K562 (cell line): ENCODE results near the gene DIP2C. TPM values are rescaled to one million over a fixed set of nuclear protein-coding genes. Genes with fewer than 3 reads are reported as not detected.

Experiments
- ATAC-seq: fragments of 200-7000 bp; cut with Tn5 transposase; 3 replicates; pipeline ENCODE4 v1.9.1; 2020; ENCODE audit warnings: moderate library complexity
- BruUV-seq: library from RNA; stranded (reverse); fragments of 400-500 nt; replicated peaks from 2 replicates; lab custom pipeline; 2021; lab: Mats Ljungman, UMichigan
- CTCF ChIA-PET: fragments of 300-600 bp; formaldehyde crosslinking; extraction: SDS; loops from one replicate; lab custom pipeline; 2021; ENCODE audit warnings: low intra/inter-chr PET ratio; lab: Yijun Ruan, JAX
- POLR2A ChIA-PET: fragments of 300-600, 350-650 bp; sonication (Branson Sonifier 250); formaldehyde crosslinking; extraction: SDS; loops from one replicate; lab custom pipeline; 2021; ENCODE audit warnings: antibody characterized with exemption, inconsistent platforms; lab: Yijun Ruan, JAX
- DNase-seq, 4 experiments: peaks; one replicate each; pipeline versions ENCODE4 v3.0.0 to v3.0.0-alpha.2; 2011 to 2018; ENCODE audit warnings: low spot score in 3 of 4, mixed read lengths in 3 of 4; ENCODE audit errors: extremely low read depth in 1 of 4
- FAIRE-seq: peaks from 2 replicates; lab custom pipeline; 2011; peaks lifted over from hg19 to GRCh38; lab: Jason Lieb, UNC
- H2AFZ ChIP-seq: 2 replicates; pipeline ENCODE4 v1.6.0; 2011; ENCODE audit warnings: low read depth, low read length, control low read depth, inconsistent platforms
- H3K27ac ChIP-seq: fragments of 200-600 bp; 3 replicates; pipeline ENCODE4 v1.8.0; 2011; ENCODE audit warnings: low read depth, mild to moderate bottlenecking, control low read depth, inconsistent platforms, low read length, moderate library complexity, mixed read lengths; ENCODE audit errors: extremely low read depth
- H3K27me3 ChIP-seq, 2 experiments: fragments of 300-600 bp in 1 of 2; 2 replicates in 1 of 2; 3 replicates in 1 of 2; pipeline versions ENCODE4 v1.6.0 to v1.8.0; 2011; ENCODE audit warnings: inconsistent platforms in 2 of 2, low read length in 2 of 2, mild to moderate bottlenecking in 1 of 2, mixed read lengths in 1 of 2, moderate library complexity in 1 of 2; ENCODE audit not compliant: control insufficient read depth in 2 of 2, insufficient read depth in 2 of 2
- H3K36me3 ChIP-seq: fragments of 300-600 bp; 3 replicates; pipeline ENCODE4 v1.8.0; 2011; ENCODE audit warnings: mild to moderate bottlenecking, low read length, inconsistent platforms; ENCODE audit not compliant: control insufficient read depth, insufficient read depth
- H3K4me1 ChIP-seq, 2 experiments: fragments of 200-600 bp in 1 of 2; replicated peaks in 1 of 2; 2 replicates in 1 of 2; 3 replicates in 1 of 2; pipeline versions ENCODE4 v1.5.1 to v1.8.0; 2011; ENCODE audit warnings: inconsistent platforms in 2 of 2, low read length in 2 of 2, mild to moderate bottlenecking in 1 of 2, mixed read lengths in 1 of 2, moderate library complexity in 1 of 2; ENCODE audit not compliant: control insufficient read depth in 2 of 2, insufficient read depth in 2 of 2
- H3K4me2 ChIP-seq: 2 replicates; pipeline ENCODE4 v1.6.1; 2011; ENCODE audit warnings: low read length, control low read depth, inconsistent platforms, mixed read lengths; ENCODE audit not compliant: insufficient read depth
- H3K4me3 ChIP-seq: fragments of 200-600 bp; sonication (generic), shearing (Covaris generic); 2 replicates; pipeline ENCODE4 v1.5.1; 2016; ENCODE audit warnings: control low read depth, inconsistent platforms
- H3K79me2 ChIP-seq: fragments of 200-600 bp; 3 replicates; pipeline ENCODE4 v1.8.0; 2011; ENCODE audit warnings: low read length, inconsistent platforms; ENCODE audit not compliant: control insufficient read depth, insufficient read depth
- H3K9ac ChIP-seq, 2 experiments: 2 replicates each; pipeline versions ENCODE4 v1.6.0 to v1.6.1; 2011; ENCODE audit warnings: low read depth in 2 of 2, low read length in 2 of 2, control low read depth in 1 of 2, inconsistent platforms in 1 of 2, mild to moderate bottlenecking in 1 of 2, mixed read lengths in 1 of 2; ENCODE audit not compliant: insufficient read depth in 1 of 2
- H3K9me1 ChIP-seq: one replicate; pipeline ENCODE4 v1.6.0; 2011; ENCODE audit warnings: inconsistent platforms, mild to moderate bottlenecking, low read length, moderate library complexity; ENCODE audit not compliant: control insufficient read depth, insufficient read depth
- H3K9me3 ChIP-seq: replicated peaks from 2 replicates; pipeline ENCODE4 v1.5.1; 2011; ENCODE audit warnings: low read depth, low read length, inconsistent platforms; ENCODE audit not compliant: control insufficient read depth, insufficient read depth
- H4K20me1 ChIP-seq: replicated peaks from 2 replicates; pipeline ENCODE4 v1.6.1; 2011; ENCODE audit warnings: low read length, inconsistent platforms, mixed read lengths; ENCODE audit not compliant: control insufficient read depth, insufficient read depth
- CBX2 ChIP-seq: fragments of 200-600 bp; sonication (generic); IDR thresholded peaks from one replicate; pipeline ENCODE4 v1.6.1; 2012; ENCODE audit warnings: mild to moderate bottlenecking, low read length, inconsistent platforms; ENCODE audit not compliant: insufficient read depth, poor library complexity, severe bottlenecking
- CTBP1 ChIP-seq: fragments of 450-650 bp; IDR thresholded peaks from 2 replicates; pipeline ENCODE4 v1.6.1; 2016; ENCODE audit warnings: borderline replicate concordance
- EGR1 ChIP-seq: fragments of 450-650 bp; conservative IDR thresholded peaks from 2 replicates; pipeline ENCODE4 v1.6.1; 2017; ENCODE audit warnings: mild to moderate bottlenecking
- KLF1 ChIP-seq: fragments of 450-650 bp; IDR thresholded peaks from 2 replicates; pipeline ENCODE4 v1.6.1; 2016; ENCODE audit warnings: missing genetic modification characterization, missing compliant biosample characterization
- PHTF2 ChIP-seq: fragments of 250-450 bp; sonication (Bioruptor Pico); IDR thresholded peaks from 2 replicates; pipeline ENCODE4 v1.5.0; 2021; ENCODE audit warnings: mild to moderate bottlenecking
- RBM15 ChIP-seq: fragments of 200-400 bp; formaldehyde crosslinking; IDR thresholded peaks from 2 replicates; pipeline ENCODE4 v1.6.1; 2018; ENCODE audit warnings: mild to moderate bottlenecking, low read length, moderate library complexity; ENCODE audit not compliant: insufficient read depth
- RCOR1 ChIP-seq, 2 experiments: IDR thresholded peaks; 2 replicates each; pipeline ENCODE4 v1.6.1; 2012; ENCODE audit warnings: low read depth in 2 of 2, low read length in 2 of 2, borderline replicate concordance in 1 of 2, improper control_type of control experiment in 1 of 2
- SOX6 ChIP-seq: fragments of 450-650 bp; IDR thresholded peaks from 2 replicates; pipeline ENCODE4 v1.6.1; 2014; ENCODE audit warnings: mild to moderate bottlenecking
- STAT5B ChIP-seq: fragments of 250-450 bp; sonication (Bioruptor Pico); IDR thresholded peaks from 2 replicates; pipeline ENCODE4 v1.8.0; 2021; ENCODE audit warnings: mild to moderate bottlenecking, inconsistent platforms
- UBTF ChIP-seq, 2 experiments: IDR thresholded peaks; 2 replicates each; pipeline ENCODE4 v1.6.1; 2012; ENCODE audit warnings: improper control_type of control experiment in 2 of 2, low read depth in 2 of 2, low read length in 2 of 2, borderline replicate concordance in 1 of 2
- ZNF239 ChIP-seq: fragments of 250-450 bp; sonication (Bioruptor Pico); IDR thresholded peaks from 2 replicates; pipeline ENCODE4 v1.4.0; 2020; ENCODE audit warnings: mild to moderate bottlenecking
- WGBS: fragments of 100-300 bp; shearing (Covaris generic); methylation state at CpG from one replicate; pipeline ENCODE4 v1.1.6; 2016; ENCODE audit warnings: low coverage, mixed read lengths; ENCODE audit not compliant: insufficient coverage; ENCODE audit errors: missing lambda C conversion rate; 5-methylcytosine and 5-hydroxymethylcytosine counted together
- in situ Hi-C: fragments of 300-500 bp; cut with MboI; formaldehyde crosslinking; loops from 4 replicates; pipeline ENCODE4 v1.15.0; 2018; ENCODE audit warnings: inconsistent platforms, mixed read lengths
- intact Hi-C: fragments of 100-400 bp; cut with micrococcal nuclease; formaldehyde crosslinking; loops from 2 replicates; pipeline ENCODE4 v1.14.2; 2022
- polyA plus RNA-seq, 8 experiments: library from polyadenylated mRNA; depleted of rRNA in 4 of 8; stranded (reverse) in 5 of 8; unstranded in 3 of 8; fragments of >200 nt; fragmentation: Nextera tagmentation in 2 of 8; fragmentation: Illumina TruSeq in 1 of 8; extraction: Ambion mirVana in 2 of 8; extraction: Trizol in 1 of 8; gene quantifications; 2 replicates each; pipeline versions ENCODE4 v1.2.1 to v1.2.3, GENCODE V29; 2011 to 2014; ENCODE audit warnings: inconsistent platforms in 1 of 8, missing spikeins in 1 of 8
- total RNA-seq, 7 experiments: library from RNA; depleted of rRNA in 6 of 7; stranded (reverse); fragments of >200 nt in 6 of 7; fragmentation: Illumina TruSeq in 2 of 7; extraction: Trizol in 2 of 7; gene quantifications; 2 replicates each; pipeline versions ENCODE4 v1.2.1 to v1.2.3, GENCODE V29; 2011 to 2021; ENCODE audit warnings: low replicate concordance in 1 of 7
- TF ChIP-seq, protein P1 (sequence below): fragments of 200-800 bp; sonication (Bioruptor generic); IDR thresholded peaks from 2 replicates; pipeline ENCODE4 v1.6.1; 2017; ENCODE audit warnings: missing genetic modification characterization, missing compliant biosample characterization
- TF ChIP-seq, protein P2 (sequence below): fragments of 250-450 bp; sonication (Bioruptor Pico); IDR thresholded peaks from 2 replicates; pipeline ENCODE4 v1.9.0; 2021; ENCODE audit warnings: mild to moderate bottlenecking, inconsistent platforms

The DIP2C gene
- total and polyA plus RNA-seq, 9 of the 15 experiments (the other 6 are each of a cell fraction or from before 2014, with no cell fraction given): 0.01 TPM; not detected in 8

GRCh38 chr10:511101-511848 is 178.2 kb downstream of the DIP2C start (continued):
- peak; percentile 31; the same call in 1 of the 2 replicates for TF ChIP-seq CTBP1
- TF ChIP-seq, protein P1, sequence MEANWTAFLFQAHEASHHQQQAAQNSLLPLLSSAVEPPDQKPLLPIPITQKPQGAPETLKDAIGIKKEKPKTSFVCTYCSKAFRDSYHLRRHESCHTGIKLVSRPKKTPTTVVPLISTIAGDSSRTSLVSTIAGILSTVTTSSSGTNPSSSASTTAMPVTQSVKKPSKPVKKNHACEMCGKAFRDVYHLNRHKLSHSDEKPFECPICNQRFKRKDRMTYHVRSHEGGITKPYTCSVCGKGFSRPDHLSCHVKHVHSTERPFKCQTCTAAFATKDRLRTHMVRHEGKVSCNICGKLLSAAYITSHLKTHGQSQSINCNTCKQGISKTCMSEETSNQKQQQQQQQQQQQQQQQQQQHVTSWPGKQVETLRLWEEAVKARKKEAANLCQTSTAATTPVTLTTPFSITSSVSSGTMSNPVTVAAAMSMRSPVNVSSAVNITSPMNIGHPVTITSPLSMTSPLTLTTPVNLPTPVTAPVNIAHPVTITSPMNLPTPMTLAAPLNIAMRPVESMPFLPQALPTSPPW (CRISPR knock-in tag): no peak
- peak in 1 of 2 experiments; percentile 43; a peak in 2 of 4 replicates for TF ChIP-seq RCOR1 (IDR thresholded peaks at IDR 0.05; ENCODE audit: borderline replicate concordance in 1 of 2, low read depth in 2 of 2, low read length in 2 of 2)
- no peak for TF ChIP-seq STAT5B (CRISPR knock-in tag)
- TF ChIP-seq, all 486 proteins: peak for 17

- Histone ChIP-seq H3K9me1 (no peaks in the 10 kb centered on the region), H3K4me3 (no peak overlapping the region), H3K27ac (no peak overlapping the region), H3K79me2 (no peaks in the 10 kb centered on the region), H2AFZ (no peak overlapping the region), H3K36me3 (no peaks in the 10 kb centered on the region), H4K20me1 (no peaks in the 10 kb centered on the region), H3K9ac (no peak overlapping the region), H3K27me3 (peaks cover 39 to 82% of the 10 kb centered on the region in 2 experiments; a peak in 4 of 5 replicates), H3K4me1 (peaks cover 0 to 3% of the 10 kb centered on the region in 2 experiments; a peak in 1 of 5 replicates), H3K9me3 (no peaks in the 10 kb centered on the region), H3K4me2 (no peak overlapping the region)
- no peak for DNase-seq
- ChIA-PET CTCF (interaction anchor here (2.4 kb wide), 1 partner anchor 279 kb away, joined by 9 read pairs; no protein-coding TSS in a partner anchor), POLR2A (interaction anchor here (0.6 to 0.7 kb wide), 2 partner anchors 10 to 852 kb away, joined by 3 to 4 read pairs; no protein-coding TSS in a partner anchor)
- no peak for FAIRE-seq
- no TSS peak for BruUV-seq
- 2% methylated on average over 15 of the region's 17 CpGs for WGBS
- in situ Hi-C loops (no loop called here), intact Hi-C loops (no loop called here)
- no peak for ATAC-seq
- TF ChIP-seq ZNF239 (no peak), CBX2 (no peak), RBM15 (no peak), EGR1 (no peak), UBTF (IDR thresholded peaks at IDR 0.05; ENCODE audit: borderline replicate concordance in 1 of 2, low read depth in 2 of 2, low read length in 2 of 2) (no peak), PHTF2 (CRISPR knock-in tag) (no peak), KLF1 (tag) (no peak), SOX6 (no peak)
- TF ChIP-seq, protein P2, sequence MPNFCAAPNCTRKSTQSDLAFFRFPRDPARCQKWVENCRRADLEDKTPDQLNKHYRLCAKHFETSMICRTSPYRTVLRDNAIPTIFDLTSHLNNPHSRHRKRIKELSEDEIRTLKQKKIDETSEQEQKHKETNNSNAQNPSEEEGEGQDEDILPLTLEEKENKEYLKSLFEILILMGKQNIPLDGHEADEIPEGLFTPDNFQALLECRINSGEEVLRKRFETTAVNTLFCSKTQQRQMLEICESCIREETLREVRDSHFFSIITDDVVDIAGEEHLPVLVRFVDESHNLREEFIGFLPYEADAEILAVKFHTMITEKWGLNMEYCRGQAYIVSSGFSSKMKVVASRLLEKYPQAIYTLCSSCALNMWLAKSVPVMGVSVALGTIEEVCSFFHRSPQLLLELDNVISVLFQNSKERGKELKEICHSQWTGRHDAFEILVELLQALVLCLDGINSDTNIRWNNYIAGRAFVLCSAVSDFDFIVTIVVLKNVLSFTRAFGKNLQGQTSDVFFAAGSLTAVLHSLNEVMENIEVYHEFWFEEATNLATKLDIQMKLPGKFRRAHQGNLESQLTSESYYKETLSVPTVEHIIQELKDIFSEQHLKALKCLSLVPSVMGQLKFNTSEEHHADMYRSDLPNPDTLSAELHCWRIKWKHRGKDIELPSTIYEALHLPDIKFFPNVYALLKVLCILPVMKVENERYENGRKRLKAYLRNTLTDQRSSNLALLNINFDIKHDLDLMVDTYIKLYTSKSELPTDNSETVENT (CRISPR knock-in tag): no peak
These were observed 179.0 kb downstream of the DIP2C start for GRCh38 chr10:510415-510881.
